DOHH2 (cell line): ENCODE results near the gene OXNAD1.

Experiments used
- CTCF ChIP-seq: fragments of 200-600 bp; sonication (generic); IDR thresholded peaks from one replicate; pipeline ENCODE4 v1.5.1; 2014; ENCODE audit warnings: antibody characterized with exemption, mild to moderate bottlenecking, low read depth, low read length; ENCODE audit not compliant: poor library complexity, severe bottlenecking
- EZH2phosphoT487 ChIP-seq: fragments of 200-600 bp; sonication (generic); IDR thresholded peaks from 2 replicates; pipeline ENCODE4 v1.6.1; 2017; ENCODE audit warnings: borderline replicate concordance, mild to moderate bottlenecking, antibody characterized with exemption, low read length, moderate library complexity, mixed read lengths

GRCh38 chr3:16329036-16329825 is 64.2 kb downstream of the OXNAD1 start:
- no peak for TF ChIP-seq EZH2phosphoT487
- no peak for TF ChIP-seq CTCF
